ENCODE results near the gene C3orf52.

DNA sequence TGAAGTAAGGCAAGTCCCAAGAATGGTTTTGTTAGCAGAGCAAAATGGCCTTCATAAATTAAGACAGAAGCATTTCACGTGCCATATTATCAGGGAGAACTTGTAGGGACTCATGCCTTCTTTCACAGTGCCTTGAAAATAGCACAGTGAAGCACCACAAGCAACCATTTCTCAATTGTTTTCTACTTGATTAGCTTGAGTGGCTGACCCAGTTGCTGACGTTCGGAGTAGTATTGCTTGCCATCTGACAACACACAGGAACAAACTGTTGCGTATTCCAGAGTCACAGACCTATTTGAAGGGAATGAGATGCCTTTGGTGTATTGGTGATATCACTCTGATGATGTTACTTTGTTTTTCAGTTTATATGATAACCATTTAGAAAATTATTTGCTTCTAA lies 3.0 kb upstream of the C3orf52 start:
- TF ChIP-seq, protein P1, sequence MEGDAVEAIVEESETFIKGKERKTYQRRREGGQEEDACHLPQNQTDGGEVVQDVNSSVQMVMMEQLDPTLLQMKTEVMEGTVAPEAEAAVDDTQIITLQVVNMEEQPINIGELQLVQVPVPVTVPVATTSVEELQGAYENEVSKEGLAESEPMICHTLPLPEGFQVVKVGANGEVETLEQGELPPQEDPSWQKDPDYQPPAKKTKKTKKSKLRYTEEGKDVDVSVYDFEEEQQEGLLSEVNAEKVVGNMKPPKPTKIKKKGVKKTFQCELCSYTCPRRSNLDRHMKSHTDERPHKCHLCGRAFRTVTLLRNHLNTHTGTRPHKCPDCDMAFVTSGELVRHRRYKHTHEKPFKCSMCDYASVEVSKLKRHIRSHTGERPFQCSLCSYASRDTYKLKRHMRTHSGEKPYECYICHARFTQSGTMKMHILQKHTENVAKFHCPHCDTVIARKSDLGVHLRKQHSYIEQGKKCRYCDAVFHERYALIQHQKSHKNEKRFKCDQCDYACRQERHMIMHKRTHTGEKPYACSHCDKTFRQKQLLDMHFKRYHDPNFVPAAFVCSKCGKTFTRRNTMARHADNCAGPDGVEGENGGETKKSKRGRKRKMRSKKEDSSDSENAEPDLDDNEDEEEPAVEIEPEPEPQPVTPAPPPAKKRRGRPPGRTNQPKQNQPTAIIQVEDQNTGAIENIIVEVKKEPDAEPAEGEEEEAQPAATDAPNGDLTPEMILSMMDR (conservative IDR thresholded peaks at IDR 0.05; ENCODE audit: low read length) = no peak
- TF ChIP-seq EZH2phosphoT487 (IDR thresholded peaks at IDR 0.05; ENCODE audit: borderline replicate concordance) = no peak
